Lung microvascular endothelial cell (primary cell): ENCODE measurements around the gene ARHGAP40. TPM values are rescaled to one million over a fixed set of nuclear protein-coding genes. Genes with fewer than 3 reads are reported as not detected.

Experiments
- DNase-seq, 2 donors: peaks; one replicate each; pipeline versions ENCODE4 v3.0.0 to v3.0.0-alpha.2; 2010; ENCODE audit warnings: low read depth in 2 of 2
- total RNA-seq: library from RNA; depleted of rRNA; stranded (reverse); fragments of >200 nt; gene quantifications from 2 replicates; pipeline ENCODE4 v1.2.1, GENCODE V29; 2014

Gene ARHGAP40
- total RNA-seq: not detected in 2 replicates

DNA sequence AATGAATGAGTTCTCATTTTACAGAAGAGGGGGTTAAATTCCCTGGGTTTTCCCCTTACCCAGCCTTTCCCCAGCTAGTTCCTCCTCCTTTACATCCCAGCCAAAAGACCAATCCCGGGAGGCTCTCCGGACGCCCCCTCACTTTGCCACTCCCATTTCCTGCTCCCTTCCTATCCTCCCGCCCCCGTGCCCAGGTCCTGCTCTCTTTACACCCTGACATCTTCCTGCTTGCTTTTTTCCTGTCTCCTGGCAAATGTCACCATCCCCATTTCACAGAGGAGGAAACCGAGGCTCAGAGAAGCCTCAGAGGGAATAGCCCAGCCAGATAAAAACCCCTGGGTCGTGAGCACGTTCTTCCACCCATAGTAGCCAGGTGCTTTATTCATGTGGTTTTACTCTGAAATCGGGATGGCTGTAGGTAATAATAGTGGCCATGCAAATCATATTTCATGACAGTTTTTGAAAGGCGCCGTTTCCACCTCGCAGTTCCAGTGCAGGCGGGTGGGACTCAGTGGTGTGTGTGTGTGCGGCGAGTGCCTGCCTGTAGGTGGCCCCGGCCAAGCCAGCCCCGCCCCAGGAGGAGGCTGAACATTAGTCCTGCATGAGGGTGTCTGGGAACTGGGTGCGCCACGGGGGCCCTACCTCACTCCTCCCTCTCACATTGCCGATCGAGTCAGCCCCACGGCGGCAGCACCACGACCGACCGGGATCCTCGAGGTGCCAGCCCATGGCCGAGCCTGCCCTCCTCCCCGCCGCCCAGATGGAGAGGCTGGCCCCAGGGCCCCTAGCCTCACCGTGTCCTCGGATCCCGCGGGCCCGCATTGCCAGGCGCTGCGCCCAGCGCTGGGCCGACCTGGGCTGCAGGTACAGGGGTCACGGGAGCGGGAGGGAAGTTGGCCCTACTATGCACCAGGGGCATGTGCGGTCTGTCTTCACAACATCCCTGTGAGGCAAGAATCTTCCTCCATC, at the start of gene ARHGAP40:
ARHGAP40 (plus strand) TSS at position 594 of the 969 bp plus-strand sequence.
- DNase-seq: peak; percentile 30 to 32

DNA sequence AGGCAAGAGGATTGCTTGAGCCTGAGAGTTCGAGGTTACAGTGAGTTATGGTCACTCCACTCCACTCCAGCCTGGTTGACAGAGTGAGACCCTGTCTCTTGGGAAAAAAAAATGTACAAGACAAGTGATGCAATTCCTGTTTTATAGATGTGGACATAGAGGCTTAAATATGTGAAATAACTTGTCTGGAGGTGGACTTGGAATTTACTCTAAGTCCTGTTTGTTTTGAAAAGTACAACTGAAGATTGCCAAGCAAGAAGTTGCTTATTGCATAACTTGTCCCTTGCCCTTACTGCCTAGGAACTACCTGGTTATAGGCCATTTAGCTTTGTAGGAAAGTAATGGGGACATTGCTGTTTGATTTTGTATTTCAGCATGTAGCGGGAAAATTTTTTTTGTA, 46.6 kb upstream of the ARHGAP40 start:
- DNase-seq: no peak

DNA sequence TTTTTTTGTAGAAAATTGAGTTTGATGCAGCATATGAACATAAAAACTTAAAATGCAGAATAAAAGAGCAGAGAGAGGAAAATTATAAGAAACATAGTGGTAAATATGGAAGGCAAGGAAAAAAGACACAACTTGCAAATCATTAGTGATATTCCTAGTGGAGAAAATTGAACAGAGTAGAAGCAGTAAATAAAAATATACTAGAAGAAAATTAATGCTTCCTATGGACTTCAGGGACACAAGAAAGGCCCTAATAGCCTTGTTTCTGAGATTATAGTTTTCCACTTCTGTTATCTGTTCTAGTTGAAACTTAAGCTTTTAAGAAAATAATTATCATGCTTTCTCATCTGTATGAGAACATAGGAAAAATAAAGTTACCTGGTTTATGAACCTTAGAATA, 46.2 kb upstream of the ARHGAP40 start:
- no peak for DNase-seq

DNA sequence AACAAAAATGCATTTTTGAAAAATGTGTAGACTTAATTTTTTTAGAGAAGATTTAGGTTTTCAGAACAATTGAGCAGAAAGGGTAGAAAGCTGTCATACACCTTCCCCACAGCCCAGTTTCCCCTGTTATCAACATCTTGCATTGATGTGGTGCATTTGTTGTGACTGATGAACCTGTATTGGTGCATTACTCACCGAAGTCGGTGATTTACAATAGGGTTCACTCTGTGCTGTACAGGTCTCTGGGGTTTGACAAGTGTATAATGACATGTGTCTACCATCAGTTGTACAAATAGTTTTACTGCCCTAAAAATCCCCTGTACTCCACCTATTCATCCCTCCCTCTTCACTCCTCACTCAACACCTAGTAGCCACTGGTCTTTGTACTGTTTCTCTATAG, 44.4 kb upstream of the ARHGAP40 start:
- DNase-seq: no peak

DNA sequence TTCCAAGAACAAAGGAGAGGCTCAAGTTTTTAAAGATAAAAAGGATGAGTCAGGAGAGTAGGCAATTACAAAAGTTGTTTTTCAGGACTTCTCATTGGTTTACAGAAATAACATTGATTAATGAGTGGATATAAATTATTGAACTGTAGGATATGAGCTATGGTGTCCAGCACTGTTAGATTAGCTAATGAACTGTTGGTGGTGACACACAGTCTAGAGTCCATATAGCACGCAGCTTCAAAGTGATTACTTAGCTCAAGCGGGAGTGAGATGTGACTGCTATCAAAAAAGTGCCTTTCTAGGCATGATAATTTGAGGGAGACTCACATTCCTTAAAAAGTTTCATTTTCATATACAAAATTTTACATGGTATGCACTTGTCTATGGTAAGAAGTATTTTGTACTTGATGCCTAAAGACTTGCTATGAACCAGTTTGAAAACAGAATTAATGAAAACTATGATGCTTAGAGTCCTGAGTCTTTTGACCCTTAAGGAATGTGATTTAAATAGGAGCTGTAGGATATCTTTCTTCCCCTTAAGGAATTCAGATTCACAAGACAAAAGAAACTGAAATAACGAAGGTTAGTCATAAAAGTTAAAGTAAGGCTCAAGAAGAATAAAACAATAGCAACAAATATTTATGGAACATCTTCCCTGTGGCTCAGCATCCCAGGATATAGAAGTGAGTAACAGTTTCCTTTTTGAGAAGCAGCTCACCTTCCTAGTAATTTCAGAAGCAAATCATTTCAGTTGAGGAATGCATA, 42.8 kb upstream of the ARHGAP40 start:
- peak in 1 of 2 donors; percentile 61 for DNase-seq

DNA sequence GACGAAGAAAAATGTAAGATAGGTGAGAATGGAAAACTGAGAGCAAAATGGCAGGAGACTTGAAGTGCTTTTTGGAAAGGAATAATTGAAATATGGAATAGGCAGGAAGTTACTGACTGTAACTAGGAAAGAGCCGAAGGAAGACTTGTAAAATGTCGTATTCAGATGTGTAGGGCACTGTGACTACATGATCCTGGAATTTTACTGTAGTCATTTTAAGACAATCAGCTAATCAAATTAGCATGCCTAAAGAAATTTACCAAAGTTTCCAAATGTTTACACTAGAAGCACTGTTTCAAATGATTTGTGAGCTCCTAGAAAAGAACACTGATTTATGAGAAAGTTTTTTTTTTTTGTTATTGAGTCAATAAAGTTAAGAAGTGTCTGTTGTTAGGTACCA, 41.8 kb upstream of the ARHGAP40 start:
- DNase-seq: peak in 1 of 2 donors; percentile 17

DNA sequence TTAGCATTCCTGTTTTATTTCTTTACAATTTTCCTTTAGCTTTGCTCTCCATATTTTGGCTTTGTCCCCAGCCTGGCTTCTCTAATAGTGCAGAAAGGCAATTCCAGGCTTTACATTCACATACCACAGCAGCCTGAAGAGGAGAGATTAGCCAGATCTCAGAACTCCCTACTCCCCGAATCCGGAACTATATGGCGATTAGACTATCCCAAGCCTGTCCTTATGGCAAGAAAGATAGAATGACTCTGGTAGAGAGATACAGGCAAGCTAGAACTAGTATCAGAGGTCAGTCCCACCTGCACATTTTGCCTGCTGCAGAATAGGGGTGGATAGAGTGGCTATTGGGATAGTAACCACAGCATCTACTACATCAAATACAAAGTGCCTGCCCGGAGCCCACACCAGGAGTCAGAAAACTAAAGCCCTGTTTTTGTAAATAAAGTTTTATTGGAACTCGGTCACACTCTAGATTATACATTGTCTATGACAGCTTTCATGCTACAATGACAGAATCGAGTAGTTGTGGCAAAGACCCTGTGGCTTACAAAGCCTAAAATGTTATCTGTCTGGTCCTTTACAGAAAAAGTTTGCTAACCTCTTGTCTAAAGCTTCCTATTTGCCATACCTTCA, 37.7 kb upstream of the ARHGAP40 start:
- DNase-seq: no peak

DNA sequence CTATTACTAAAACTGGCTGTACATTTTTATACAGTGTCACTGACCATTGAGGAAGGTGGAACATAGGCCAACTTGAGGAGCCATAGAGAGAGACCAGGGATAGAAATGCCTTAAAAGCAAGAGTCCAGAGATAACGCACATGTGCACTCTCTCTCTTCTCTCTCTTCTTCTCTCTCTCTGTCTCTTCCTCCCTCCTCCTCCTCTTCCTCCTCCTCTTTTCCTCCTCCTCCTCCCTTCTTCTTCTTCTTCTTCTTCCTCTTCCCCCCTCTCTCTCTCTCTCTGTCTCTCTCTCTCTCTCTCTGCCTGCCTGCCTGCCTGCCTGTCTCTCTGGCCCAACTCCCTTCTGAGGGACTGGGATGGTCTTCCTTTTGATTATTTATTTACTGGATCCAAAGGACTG, 36.9 kb upstream of the ARHGAP40 start:
- DNase-seq: no peak

DNA sequence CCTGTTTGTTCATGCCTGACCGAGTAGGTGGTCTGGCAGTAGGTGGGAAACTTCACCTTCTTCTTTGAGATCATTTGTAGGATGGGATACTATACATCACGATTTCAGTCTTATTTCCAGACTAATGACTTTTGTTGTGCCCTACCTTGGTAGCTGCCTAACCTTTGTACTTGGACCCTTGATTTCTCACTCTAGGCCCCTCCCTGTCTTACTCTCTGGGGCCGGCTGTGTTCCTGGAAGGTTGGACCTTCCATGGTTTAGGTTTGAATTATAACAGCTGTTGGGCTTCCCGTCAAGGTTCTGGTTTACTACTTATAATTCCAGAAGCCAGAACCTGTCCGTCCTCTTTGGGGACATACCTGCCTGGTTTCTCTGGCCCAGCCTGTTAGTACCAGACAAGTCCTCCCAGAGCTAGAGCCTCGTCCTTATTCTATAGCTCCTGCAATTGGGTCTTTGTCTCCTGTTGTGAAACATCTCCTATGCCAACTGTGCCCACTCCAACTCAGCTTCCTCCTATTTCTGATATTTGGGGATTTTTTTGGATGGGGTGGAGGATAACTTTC, 35.5 kb upstream of the ARHGAP40 start:
- no peak for DNase-seq

DNA sequence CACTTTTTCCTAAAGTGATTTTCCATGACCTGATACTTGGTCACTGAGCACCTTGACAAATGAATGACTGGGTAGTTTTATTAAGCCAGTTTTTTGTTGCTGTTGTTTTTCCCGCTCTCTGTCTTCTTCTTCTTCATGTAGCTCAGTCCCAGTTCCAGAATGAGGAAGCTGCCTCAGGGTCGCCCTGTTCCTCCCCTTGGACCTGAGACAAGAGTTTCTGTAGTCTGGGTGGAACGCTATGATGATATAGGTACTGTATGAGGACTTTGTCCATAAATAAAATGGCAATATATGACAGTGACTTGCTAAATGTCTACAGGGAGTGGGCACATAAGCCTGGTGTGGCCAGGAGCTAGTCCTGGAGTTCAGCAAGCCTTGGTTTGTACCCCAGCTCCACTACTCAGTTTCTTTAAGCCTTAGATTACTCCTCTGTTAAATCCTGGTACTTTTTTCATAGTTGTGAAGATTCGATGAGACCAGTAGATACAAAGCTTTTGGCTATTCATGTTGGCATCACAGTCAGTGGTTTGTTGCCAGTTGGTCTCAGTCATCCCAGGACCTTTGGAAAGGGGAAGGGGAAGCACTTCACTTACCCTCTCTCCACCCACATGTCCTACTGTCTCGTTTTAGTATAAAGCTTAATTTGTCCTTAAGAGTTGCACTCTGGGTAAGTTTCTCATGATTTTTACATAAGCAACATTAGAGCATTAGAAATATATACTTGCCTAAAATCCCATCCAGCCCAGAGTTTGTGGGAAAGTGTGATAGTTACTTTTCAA, 31.7 kb upstream of the ARHGAP40 start:
- DNase-seq: no peak

DNA sequence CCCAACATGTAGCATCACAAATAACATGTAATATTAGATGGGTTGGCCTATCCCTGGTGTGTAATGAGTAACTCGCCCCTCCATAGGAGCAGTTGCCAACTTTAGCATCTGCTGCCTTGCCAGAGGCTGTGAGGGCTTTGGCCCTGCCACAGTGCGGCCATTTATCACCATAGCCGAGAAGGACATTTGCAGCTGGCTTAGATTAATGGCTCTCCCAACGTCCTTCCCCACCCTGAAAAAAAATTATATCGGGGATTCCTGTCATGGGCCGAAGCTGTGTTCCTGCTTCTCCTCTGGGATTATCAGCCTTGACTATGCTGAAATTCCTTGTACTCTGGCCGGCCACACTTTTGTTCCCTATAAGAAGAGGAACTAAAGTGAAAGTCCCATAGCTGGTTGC, 28.2 kb upstream of the ARHGAP40 start:
- no peak for DNase-seq

DNA sequence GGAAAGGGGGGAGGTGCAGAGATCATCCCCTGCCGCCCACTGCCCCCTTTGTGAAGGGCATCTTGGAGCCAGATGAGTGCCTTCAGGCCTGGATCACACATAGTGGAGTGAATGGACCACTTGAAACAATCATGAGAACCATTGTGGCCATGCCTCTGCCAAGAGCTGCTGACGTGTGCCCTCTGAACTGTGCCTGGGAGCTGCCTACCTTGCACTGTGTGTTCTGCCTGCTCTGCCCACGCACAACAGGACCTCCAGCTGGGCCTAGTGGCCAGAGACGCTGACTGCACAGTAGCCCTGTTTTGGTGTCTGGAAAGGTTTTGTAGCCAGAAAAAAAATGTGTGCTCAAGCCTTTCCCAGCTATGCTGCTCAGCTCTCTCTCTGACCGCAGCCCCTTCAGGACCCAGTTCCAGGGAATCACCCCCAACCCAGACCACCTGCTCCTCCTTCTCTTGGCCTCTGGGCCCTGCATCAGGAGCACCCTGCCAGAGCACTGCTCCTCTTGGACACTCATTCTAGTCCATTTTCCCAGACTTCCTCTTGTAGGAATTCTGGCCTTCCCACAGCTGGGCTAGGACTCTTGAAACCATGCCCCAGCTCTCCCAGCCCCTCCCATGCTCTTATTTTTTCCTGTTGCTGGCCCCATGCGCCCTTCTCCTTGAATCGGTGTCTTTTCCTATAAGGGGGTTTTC, 22.2 kb upstream of the ARHGAP40 start:
- DNase-seq: no peak

DNA sequence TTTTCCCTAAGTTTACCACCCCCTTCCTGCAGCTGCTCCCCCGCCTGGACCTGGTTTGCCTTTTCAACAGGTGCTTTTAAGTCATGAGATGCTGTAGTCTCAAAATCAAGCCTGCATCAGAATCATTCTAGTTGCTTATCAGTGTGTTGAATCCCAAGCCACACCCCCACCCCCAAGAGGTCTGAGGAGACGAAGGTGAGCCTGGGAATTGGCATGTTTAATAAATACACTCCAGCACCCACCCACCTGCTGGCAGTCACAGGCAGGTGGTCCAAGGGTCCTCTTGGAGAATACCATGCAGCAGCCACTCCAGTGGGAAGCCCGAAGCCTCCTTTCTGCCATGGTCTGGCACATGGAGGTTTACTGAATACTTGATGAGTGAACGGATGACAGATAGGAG, 21.7 kb upstream of the ARHGAP40 start:
- DNase-seq: no peak

DNA sequence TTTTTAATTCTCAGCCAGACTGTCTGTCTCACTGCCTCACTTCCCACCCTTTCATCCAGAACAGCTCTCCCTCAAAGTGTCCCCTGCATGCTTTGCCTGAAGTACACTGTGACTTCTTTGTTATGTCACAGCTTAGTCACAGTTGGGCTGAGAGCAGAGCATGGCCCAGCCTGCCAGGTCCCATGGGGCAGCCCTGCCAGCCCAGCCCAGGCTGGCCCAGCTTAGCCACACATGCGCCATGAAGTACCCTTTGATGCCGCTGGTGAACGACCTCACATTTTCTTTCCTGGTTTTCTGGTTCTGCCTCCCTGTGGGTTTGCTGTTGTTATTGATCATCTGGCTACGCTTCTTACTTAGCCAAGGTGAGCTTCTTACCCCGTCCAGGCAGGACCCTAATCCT, 20.6 kb upstream of the ARHGAP40 start, which contains the start of gene ADIG:
ADIG (plus strand) TSS at position 185 of the 400 bp plus-strand sequence; CDS start at position 239, 54 bp downstream.
- DNase-seq: no peak

DNA sequence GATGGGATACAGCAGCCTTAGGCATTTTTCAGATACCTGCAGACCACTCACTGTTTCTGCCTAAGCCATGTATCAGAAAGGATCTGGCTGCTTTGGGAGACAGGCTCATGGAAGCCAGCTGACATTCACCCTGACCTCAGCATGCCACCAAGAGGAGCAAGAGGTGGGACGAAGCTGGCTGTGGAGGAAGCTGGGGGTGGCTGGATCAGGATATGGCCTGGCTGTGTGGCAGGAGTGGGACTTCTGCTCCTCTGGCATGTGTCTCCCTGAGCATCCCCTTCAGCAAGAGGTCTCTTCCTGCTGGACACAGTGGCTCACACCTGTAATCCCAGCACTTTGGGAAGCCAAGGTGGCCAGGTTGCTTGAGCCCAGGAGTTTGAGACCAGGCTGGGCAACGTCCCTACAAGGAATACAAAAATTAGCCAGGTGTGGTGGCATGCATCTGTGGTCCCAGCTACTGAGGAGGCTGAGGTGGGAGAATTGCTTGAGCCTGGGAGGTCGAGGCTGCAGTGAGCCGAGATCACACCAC, 19.7 kb upstream of the ARHGAP40 start:
- no peak for DNase-seq

DNA sequence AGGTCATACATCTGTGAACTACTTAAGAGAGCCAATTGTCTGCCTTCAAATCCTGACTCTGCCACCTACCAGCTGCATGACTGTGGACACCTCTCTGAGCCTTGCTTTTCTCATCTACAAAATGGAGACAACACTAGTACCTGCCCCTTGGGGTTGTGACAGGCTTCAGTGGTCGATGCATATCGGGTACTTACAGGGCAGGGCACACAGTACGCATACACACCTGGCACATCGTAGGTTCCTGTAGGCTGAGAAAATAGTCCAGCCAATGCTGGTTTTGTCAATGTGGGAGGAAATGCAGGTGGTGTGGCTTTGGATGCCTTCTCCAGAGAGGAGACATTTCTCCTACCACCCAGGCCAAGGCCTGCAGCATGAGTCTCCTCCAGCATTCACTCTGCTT, 18.3 kb upstream of the ARHGAP40 start:
- DNase-seq: no peak

DNA sequence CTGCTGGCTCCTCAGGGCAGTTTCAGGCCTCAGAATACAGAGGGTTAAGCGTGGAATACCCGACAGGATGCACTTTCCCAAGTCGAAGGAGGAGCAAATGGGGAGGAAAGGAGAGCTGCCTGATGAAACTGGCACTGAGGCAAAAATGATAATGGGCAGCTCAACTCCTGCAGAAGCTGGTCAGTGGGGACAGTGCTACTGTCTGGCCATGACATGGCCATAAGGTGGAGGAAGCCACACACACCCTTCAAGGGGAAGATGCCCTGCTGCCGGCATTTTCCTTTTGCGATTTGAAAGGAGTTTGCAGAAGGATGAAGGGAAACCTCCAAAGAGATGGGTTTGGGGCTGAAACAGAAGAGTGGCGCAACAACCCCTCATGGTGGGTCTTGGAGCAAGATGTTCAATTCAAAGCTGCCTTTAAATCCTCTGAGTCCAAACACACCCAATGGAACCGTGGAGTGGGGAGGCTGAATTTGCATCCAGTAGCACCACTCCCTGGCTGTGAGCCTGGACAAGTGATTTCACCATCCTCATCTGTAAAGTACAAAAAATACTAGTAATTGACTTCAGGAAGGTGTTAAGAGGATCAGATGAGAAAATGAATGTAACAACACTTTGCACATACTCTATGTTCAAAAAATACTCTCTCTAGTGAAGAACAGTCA, 17.4 kb upstream of the ARHGAP40 start:
- DNase-seq: no peak

DNA sequence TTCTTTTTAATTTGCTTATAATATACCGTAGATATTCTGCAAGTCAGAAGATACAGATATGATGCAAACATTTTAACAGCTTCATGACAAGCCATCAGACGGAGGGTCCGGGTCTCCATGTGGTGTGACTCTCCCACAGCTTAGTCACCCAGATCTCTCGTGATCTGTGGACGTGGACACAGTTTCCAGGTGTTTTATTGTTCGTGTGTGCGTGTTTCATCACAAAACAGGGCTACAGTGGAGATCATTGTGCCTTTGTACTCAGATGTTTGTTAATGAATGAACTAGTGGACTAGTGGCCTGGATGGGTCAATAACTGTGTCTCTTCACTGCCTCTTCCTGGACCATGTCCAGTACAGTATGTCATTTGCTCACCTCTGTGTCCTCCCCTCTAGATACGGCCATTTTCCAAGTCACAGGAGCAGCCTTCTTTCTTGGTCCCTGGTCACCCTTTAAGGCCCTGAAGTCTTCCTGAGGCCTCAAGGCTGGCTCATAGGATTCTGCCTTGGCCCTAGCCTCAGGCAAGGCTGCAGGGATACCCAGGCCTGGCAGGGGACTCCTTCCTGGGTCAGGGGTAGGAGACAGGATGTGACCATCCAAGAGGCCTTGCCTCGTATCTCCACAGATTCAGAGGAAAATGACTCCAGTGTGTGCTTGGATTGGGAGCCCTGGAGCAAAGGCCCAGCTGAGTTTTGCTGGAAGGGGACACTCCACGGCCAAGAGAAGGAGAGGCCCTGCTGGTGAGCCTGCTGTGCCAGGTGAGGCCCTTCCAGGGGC, 16.0 kb upstream of the ARHGAP40 start:
- DNase-seq: no peak

DNA sequence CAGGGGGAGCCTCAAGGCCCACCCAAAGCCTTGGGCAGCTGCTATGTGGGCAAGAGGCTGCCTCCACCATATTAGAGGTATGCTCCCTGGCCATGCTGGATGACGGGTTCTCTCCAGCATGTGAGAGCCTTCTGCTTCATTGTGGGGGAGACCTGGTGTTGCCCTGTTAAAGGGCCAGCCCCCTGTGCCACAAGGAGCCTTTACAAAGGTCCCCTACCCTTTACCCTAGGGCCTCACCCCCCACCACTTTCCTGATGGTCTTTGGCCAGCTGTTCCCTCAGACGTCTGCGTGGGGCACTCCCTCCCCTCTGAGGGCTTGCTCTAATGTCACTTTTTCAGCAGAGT, 15.5 kb upstream of the ARHGAP40 start:
- DNase-seq: no peak
